HepG2 (cell line): ENCODE measurements around the gene PDCD10. TPM values are rescaled to one million over a fixed set of nuclear protein-coding genes. Genes with fewer than 3 reads are reported as not detected.

Experiments used
- ARNTL ChIP-seq: sonication (generic); formaldehyde crosslinking; IDR thresholded peaks from 2 replicates; pipeline ENCODE4 v1.4.0; 2020; ENCODE audit warnings: mild to moderate bottlenecking, missing genetic modification reagents
- CBFB ChIP-seq: sonication (generic); formaldehyde crosslinking; IDR thresholded peaks from 2 replicates; pipeline ENCODE4 v1.4.0; 2020; ENCODE audit warnings: missing genetic modification reagents
- GATAD1 ChIP-seq: IDR thresholded peaks from 2 replicates; pipeline ENCODE4 v1.6.1; 2016; ENCODE audit warnings: missing genetic modification reagents, missing compliant biosample characterization
- HIC2 ChIP-seq: sonication (generic); formaldehyde crosslinking; IDR thresholded peaks from 2 replicates; pipeline ENCODE4 v1.9.0; 2022; ENCODE audit warnings: low read depth, missing genetic modification reagents
- HOXA3 ChIP-seq: sonication (generic); formaldehyde crosslinking; IDR thresholded peaks from 2 replicates; pipeline ENCODE4 v1.5.0; 2020; ENCODE audit warnings: missing genetic modification reagents
- NFE2L1 ChIP-seq: sonication (generic); formaldehyde crosslinking; IDR thresholded peaks from 2 replicates; pipeline ENCODE4 v1.4.0; 2020; ENCODE audit warnings: missing genetic modification reagents, mild to moderate bottlenecking, borderline replicate concordance
- PRDM4 ChIP-seq: sonication (generic); formaldehyde crosslinking; IDR thresholded peaks from 2 replicates; pipeline ENCODE4 v1.9.0; 2021; ENCODE audit warnings: missing genetic modification reagents, borderline replicate concordance
- RELA ChIP-seq: sonication (generic); formaldehyde crosslinking; IDR thresholded peaks from 2 replicates; pipeline ENCODE4 v1.4.0; 2020; ENCODE audit warnings: missing genetic modification reagents
- SOX5 ChIP-seq: IDR thresholded peaks from 2 replicates; pipeline ENCODE4 v1.6.1; 2016; ENCODE audit warnings: borderline replicate concordance
- SP4 ChIP-seq: sonication (generic); formaldehyde crosslinking; IDR thresholded peaks from 2 replicates; pipeline ENCODE4 v1.8.1; 2023; ENCODE audit warnings: mild to moderate bottlenecking, missing genetic modification reagents
- SP5 ChIP-seq: IDR thresholded peaks from 2 replicates; pipeline ENCODE4 v1.6.1; 2016; ENCODE audit warnings: low read depth, borderline replicate concordance
- TEF ChIP-seq: sonication (generic); formaldehyde crosslinking; IDR thresholded peaks from 2 replicates; pipeline ENCODE4 v1.5.0; 2020; ENCODE audit warnings: missing genetic modification reagents
- TOE1 ChIP-seq: sonication (generic); formaldehyde crosslinking; IDR thresholded peaks from 2 replicates; pipeline ENCODE4 v1.4.0; 2020; ENCODE audit warnings: mild to moderate bottlenecking, missing genetic modification reagents
- USF2 ChIP-seq, 2 experiments: sonication (generic) in 1 of 2; formaldehyde crosslinking in 1 of 2; IDR thresholded peaks; 2 replicates each; pipeline versions ENCODE4 v1.5.1 to v1.6.1; 2011 to 2020; ENCODE audit warnings: borderline replicate concordance in 1 of 2, low read depth in 1 of 2, low read length in 1 of 2, mild to moderate bottlenecking in 1 of 2, missing genetic modification reagents in 1 of 2, moderate library complexity in 1 of 2
- ZBTB3 ChIP-seq: sonication (generic); formaldehyde crosslinking; IDR thresholded peaks from 2 replicates; pipeline ENCODE4 v1.4.0; 2020; ENCODE audit warnings: low read depth, mild to moderate bottlenecking, moderate library complexity, missing genetic modification reagents, borderline replicate concordance
- ZFP36L2 ChIP-seq: sonication (generic); formaldehyde crosslinking; IDR thresholded peaks from 2 replicates; pipeline ENCODE4 v1.4.0; 2020; ENCODE audit warnings: missing genetic modification reagents
- ZNF382 ChIP-seq: sonication (generic); formaldehyde crosslinking; IDR thresholded peaks from 2 replicates; pipeline ENCODE4 v1.5.0; 2020; ENCODE audit warnings: missing genetic modification reagents, mild to moderate bottlenecking, borderline replicate concordance
- polyA plus RNA-seq, 8 experiments: library from polyadenylated mRNA; depleted of rRNA in 3 of 8; stranded (reverse) in 7 of 8; unstranded in 1 of 8; fragments of >200 nt; fragmentation: Illumina TruSeq in 4 of 8; extraction: Trizol in 4 of 8; gene quantifications; 2 replicates each; pipeline versions ENCODE4 v1.2.1 to v1.2.3, GENCODE V29; 2011 to 2016; ENCODE audit warnings: low read depth in 4 of 8, missing spikeins in 1 of 8, mixed read lengths in 1 of 8; ENCODE audit not compliant: insufficient read depth in 1 of 8
- total RNA-seq, 5 experiments: library from RNA; depleted of rRNA; stranded (reverse); fragments of >200 nt; fragmentation: Illumina TruSeq; extraction: Trizol; gene quantifications; 2 replicates each; pipeline ENCODE4 v1.2.3, GENCODE V29; 2016; ENCODE audit warnings: low read depth in 1 of 5

PDCD10 gene
- total and polyA plus RNA-seq, 2 of the 13 experiments (the other 11 are each of a cell fraction or from before 2014, with no cell fraction given), result 48.5 to 53.9 TPM

- no peak; the same call in 1 of the 2 replicates for TF ChIP-seq GATAD1 (CRISPR knock-in tag)
- peak; percentile 25; the same call in 1 of the 2 replicates for TF ChIP-seq ARNTL (CRISPR knock-in tag)
- no peak for TF ChIP-seq NFE2L1 (CRISPR knock-in tag)
- TF ChIP-seq HIC2 (CRISPR knock-in tag), result no peak
- no peak; the same call in 1 of the 2 replicates for TF ChIP-seq HOXA3 (CRISPR knock-in tag)
- TF ChIP-seq ZBTB3 (CRISPR knock-in tag), result no peak
- TF ChIP-seq ZNF382 (CRISPR knock-in tag), result no peak
- TF ChIP-seq SP4 (CRISPR knock-in tag), result no peak; the same call in 1 of the 2 replicates
- no peak for TF ChIP-seq TEF (CRISPR knock-in tag)
- no peak for TF ChIP-seq USF2 (IDR thresholded peaks at IDR 0.05; ENCODE audit: low read depth, low read length)
- no peak for TF ChIP-seq USF2 (CRISPR knock-in tag; IDR thresholded peaks at IDR 0.05; ENCODE audit: borderline replicate concordance)
- no peak for TF ChIP-seq RELA (CRISPR knock-in tag)
- peak; percentile 65; the same call in 1 of the 2 replicates for TF ChIP-seq SP5 (CRISPR knock-in tag)
- TF ChIP-seq PRDM4, result no peak
- TF ChIP-seq TOE1, result no peak; the same call in 1 of the 2 replicates
- no peak for TF ChIP-seq SOX5 (CRISPR knock-in tag)
- TF ChIP-seq CBFB, result peak; percentile 41; the same call in 1 of the 2 replicates
- TF ChIP-seq ZFP36L2 (CRISPR knock-in tag), result no peak
These were observed 794 bp upstream of the PDCD10 start, which contains the start of gene SERPINI1 (continued) for GRCh38 chr3:167735233-167736138.
